ENCODE results near the gene APOA4. TPM values are rescaled to one million over a fixed set of nuclear protein-coding genes. Genes with fewer than 3 reads are reported as not detected.

The APOA4 gene
- total and polyA plus RNA-seq, 2 of the 13 experiments (the other 11 are each of a cell fraction or from before 2014, with no cell fraction given): 3.8 to 7.2 TPM

DNA sequence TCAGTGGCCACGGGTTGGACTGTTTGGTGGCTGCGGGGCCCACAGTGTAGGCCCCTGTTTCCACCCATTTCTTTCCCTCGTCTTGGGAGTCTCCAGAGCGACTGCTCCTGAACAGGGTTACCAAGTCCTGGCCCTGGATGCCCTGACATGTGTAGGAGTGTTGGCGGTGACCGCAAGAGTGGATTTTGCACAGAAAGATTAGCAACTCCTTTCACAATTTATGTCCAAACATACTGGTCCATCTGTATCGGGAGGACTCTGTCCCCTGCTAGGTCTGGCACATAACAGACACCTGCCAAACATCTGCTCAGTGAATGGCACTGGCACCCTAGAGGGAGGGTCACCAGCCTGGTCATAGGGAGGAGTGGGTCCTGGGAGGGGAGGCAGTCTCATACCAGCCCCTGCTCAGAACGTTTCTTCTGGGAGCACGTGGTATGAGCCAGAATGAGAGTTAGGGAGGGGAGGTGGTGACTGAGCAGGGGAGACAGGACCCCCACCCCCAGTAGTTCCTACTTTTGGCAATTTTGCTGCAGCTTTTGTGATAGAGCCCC is 17.7 kb upstream of the APOA4 start (continued):
- TF ChIP-seq, protein P1, sequence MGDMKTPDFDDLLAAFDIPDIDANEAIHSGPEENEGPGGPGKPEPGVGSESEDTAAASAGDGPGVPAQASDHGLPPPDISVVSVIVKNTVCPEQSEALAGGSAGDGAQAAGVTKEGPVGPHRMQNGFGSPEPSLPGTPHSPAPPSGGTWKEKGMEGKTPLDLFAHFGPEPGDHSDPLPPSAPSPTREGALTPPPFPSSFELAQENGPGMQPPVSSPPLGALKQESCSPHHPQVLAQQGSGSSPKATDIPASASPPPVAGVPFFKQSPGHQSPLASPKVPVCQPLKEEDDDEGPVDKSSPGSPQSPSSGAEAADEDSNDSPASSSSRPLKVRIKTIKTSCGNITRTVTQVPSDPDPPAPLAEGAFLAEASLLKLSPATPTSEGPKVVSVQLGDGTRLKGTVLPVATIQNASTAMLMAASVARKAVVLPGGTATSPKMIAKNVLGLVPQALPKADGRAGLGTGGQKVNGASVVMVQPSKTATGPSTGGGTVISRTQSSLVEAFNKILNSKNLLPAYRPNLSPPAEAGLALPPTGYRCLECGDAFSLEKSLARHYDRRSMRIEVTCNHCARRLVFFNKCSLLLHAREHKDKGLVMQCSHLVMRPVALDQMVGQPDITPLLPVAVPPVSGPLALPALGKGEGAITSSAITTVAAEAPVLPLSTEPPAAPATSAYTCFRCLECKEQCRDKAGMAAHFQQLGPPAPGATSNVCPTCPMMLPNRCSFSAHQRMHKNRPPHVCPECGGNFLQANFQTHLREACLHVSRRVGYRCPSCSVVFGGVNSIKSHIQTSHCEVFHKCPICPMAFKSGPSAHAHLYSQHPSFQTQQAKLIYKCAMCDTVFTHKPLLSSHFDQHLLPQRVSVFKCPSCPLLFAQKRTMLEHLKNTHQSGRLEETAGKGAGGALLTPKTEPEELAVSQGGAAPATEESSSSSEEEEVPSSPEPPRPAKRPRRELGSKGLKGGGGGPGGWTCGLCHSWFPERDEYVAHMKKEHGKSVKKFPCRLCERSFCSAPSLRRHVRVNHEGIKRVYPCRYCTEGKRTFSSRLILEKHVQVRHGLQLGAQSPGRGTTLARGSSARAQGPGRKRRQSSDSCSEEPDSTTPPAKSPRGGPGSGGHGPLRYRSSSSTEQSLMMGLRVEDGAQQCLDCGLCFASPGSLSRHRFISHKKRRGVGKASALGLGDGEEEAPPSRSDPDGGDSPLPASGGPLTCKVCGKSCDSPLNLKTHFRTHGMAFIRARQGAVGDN (CRISPR knock-in tag; IDR thresholded peaks at IDR 0.05): peak; percentile 82
- 0 out of 2 replicates have a peak, but pooled peaks have one; percentile 33 for TF ChIP-seq ZBTB42 (CRISPR knock-in tag; IDR thresholded peaks at IDR 0.05)
- peak; percentile 24; the same call in 1 of the 2 replicates for TF ChIP-seq TOPORS (CRISPR knock-in tag; IDR thresholded peaks at IDR 0.05)
- TF ChIP-seq MYC (CRISPR knock-in tag; IDR thresholded peaks at IDR 0.05; ENCODE audit: borderline replicate concordance): peak; percentile 57; the same call in 1 of the 2 replicates
- TF ChIP-seq, protein P2, sequence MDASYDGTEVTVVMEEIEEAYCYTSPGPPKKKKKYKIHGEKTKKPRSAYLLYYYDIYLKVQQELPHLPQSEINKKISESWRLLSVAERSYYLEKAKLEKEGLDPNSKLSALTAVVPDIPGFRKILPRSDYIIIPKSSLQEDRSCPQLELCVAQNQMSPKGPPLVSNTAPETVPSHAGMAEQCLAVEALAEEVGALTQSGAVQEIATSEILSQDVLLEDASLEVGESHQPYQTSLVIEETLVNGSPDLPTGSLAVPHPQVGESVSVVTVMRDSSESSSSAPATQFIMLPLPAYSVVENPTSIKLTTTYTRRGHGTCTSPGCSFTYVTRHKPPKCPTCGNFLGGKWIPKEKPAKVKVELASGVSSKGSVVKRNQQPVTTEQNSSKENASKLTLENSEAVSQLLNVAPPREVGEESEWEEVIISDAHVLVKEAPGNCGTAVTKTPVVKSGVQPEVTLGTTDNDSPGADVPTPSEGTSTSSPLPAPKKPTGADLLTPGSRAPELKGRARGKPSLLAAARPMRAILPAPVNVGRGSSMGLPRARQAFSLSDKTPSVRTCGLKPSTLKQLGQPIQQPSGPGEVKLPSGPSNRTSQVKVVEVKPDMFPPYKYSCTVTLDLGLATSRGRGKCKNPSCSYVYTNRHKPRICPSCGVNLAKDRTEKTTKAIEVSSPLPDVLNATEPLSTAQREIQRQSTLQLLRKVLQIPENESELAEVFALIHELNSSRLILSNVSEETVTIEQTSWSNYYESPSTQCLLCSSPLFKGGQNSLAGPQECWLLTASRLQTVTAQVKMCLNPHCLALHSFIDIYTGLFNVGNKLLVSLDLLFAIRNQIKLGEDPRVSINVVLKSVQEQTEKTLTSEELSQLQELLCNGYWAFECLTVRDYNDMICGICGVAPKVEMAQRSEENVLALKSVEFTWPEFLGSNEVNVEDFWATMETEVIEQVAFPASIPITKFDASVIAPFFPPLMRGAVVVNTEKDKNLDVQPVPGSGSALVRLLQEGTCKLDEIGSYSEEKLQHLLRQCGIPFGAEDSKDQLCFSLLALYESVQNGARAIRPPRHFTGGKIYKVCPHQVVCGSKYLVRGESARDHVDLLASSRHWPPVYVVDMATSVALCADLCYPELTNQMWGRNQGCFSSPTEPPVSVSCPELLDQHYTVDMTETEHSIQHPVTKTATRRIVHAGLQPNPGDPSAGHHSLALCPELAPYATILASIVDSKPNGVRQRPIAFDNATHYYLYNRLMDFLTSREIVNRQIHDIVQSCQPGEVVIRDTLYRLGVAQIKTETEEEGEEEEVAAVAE (CRISPR knock-in tag; IDR thresholded peaks at IDR 0.05; ENCODE audit: borderline replicate concordance): 0 out of 2 replicates have a peak, but pooled peaks have one; percentile 25
- no peak for TF ChIP-seq HHEX (CRISPR knock-in tag; IDR thresholded peaks at IDR 0.05)
- no peak for TF ChIP-seq SIX1 (CRISPR knock-in tag; IDR thresholded peaks at IDR 0.05; ENCODE audit: borderline replicate concordance)
- TF ChIP-seq, protein P3, sequence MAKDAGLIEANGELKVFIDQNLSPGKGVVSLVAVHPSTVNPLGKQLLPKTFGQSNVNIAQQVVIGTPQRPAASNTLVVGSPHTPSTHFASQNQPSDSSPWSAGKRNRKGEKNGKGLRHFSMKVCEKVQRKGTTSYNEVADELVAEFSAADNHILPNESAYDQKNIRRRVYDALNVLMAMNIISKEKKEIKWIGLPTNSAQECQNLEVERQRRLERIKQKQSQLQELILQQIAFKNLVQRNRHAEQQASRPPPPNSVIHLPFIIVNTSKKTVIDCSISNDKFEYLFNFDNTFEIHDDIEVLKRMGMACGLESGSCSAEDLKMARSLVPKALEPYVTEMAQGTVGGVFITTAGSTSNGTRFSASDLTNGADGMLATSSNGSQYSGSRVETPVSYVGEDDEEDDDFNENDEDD (CRISPR knock-in tag; IDR thresholded peaks at IDR 0.05; ENCODE audit: borderline replicate concordance): no peak
- TF ChIP-seq, protein P4, sequence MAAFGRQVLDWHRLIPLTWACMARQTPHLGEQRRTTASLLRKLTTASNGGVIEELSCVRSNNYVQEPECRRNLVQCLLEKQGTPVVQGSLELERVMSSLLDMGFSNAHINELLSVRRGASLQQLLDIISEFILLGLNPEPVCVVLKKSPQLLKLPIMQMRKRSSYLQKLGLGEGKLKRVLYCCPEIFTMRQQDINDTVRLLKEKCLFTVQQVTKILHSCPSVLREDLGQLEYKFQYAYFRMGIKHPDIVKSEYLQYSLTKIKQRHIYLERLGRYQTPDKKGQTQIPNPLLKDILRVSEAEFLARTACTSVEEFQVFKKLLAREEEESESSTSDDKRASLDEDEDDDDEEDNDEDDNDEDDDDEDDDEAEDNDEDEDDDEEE (CRISPR knock-in tag; IDR thresholded peaks at IDR 0.05): peak; percentile 52; the same call in 1 of the 2 replicates
- TF ChIP-seq YEATS4 (CRISPR knock-in tag; IDR thresholded peaks at IDR 0.05; ENCODE audit: borderline replicate concordance): no peak
- TF ChIP-seq NR2C2 (CRISPR knock-in tag; IDR thresholded peaks at IDR 0.05; ENCODE audit: borderline replicate concordance): peak; percentile 25; the same call in 1 of the 2 replicates
- TF ChIP-seq SNRNP70 (IDR thresholded peaks at IDR 0.05; ENCODE audit: low read depth, low read length): no peak
- TF ChIP-seq TAF1 (CRISPR knock-in tag; IDR thresholded peaks at IDR 0.05): no peak
- TF ChIP-seq ZNF766 (CRISPR knock-in tag; IDR thresholded peaks at IDR 0.05; ENCODE audit: borderline replicate concordance): peak; percentile 42; the same call in 1 of the 2 replicates
- no peak for TF ChIP-seq U2AF1 (optimal IDR thresholded peaks at IDR 0.05; ENCODE audit: low read depth, low read length)
- no peak for TF ChIP-seq RFXANK (CRISPR knock-in tag; IDR thresholded peaks at IDR 0.05)
- TF ChIP-seq, protein P5, sequence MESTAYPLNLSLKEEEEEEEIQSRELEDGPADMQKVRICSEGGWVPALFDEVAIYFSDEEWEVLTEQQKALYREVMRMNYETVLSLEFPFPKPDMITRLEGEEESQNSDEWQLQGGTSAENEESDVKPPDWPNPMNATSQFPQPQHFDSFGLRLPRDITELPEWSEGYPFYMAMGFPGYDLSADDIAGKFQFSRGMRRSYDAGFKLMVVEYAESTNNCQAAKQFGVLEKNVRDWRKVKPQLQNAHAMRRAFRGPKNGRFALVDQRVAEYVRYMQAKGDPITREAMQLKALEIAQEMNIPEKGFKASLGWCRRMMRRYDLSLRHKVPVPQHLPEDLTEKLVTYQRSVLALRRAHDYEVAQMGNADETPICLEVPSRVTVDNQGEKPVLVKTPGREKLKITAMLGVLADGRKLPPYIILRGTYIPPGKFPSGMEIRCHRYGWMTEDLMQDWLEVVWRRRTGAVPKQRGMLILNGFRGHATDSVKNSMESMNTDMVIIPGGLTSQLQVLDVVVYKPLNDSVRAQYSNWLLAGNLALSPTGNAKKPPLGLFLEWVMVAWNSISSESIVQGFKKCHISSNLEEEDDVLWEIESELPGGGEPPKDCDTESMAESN (CRISPR knock-in tag; conservative IDR thresholded peaks at IDR 0.05): 0 out of 2 replicates have a peak, but pooled peaks have one; percentile 32

All from HepG2 (cell line).